ENCODE measurements around the gene MRPL12.

The MRPL12 gene

DNA sequence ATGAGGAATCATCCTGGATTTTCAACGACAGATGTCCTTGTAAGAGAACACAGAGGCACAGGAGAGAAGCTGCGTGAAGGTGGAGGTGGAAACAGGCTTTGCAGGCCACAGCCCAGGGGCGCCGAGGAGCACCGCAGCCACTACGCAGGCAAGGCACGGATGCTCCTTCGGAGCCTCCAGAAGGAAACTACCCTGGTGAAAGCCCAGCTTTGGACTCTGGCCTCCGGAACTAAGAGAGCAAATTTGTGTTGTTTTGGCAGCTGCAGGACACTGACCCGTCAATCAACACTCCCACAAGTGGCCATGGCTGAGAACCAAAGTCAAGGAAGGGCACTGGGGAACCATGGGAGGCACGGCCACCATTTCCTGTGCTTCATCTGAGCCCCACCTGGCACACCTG lies 23.0 kb upstream of the MRPL12 start:
- no peak for TF ChIP-seq FOXP2 (optimal IDR thresholded peaks at IDR 0.05; ENCODE audit: borderline replicate concordance, extremely low read depth, extremely low read length, insufficient read depth)
- no peak for TF ChIP-seq TAF1 (IDR thresholded peaks at IDR 0.05; ENCODE audit: borderline replicate concordance, insufficient read depth, low read length)
- no peak for TF ChIP-seq POLR2AphosphoS5 (IDR thresholded peaks at IDR 0.05; ENCODE audit: low read depth, low read length)
- TF ChIP-seq, protein P1, sequence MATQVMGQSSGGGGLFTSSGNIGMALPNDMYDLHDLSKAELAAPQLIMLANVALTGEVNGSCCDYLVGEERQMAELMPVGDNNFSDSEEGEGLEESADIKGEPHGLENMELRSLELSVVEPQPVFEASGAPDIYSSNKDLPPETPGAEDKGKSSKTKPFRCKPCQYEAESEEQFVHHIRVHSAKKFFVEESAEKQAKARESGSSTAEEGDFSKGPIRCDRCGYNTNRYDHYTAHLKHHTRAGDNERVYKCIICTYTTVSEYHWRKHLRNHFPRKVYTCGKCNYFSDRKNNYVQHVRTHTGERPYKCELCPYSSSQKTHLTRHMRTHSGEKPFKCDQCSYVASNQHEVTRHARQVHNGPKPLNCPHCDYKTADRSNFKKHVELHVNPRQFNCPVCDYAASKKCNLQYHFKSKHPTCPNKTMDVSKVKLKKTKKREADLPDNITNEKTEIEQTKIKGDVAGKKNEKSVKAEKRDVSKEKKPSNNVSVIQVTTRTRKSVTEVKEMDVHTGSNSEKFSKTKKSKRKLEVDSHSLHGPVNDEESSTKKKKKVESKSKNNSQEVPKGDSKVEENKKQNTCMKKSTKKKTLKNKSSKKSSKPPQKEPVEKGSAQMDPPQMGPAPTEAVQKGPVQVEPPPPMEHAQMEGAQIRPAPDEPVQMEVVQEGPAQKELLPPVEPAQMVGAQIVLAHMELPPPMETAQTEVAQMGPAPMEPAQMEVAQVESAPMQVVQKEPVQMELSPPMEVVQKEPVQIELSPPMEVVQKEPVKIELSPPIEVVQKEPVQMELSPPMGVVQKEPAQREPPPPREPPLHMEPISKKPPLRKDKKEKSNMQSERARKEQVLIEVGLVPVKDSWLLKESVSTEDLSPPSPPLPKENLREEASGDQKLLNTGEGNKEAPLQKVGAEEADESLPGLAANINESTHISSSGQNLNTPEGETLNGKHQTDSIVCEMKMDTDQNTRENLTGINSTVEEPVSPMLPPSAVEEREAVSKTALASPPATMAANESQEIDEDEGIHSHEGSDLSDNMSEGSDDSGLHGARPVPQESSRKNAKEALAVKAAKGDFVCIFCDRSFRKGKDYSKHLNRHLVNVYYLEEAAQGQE (IDR thresholded peaks at IDR 0.05; ENCODE audit: insufficient read depth in 1 of 2, low read depth in 2 of 2, low read length in 2 of 2) = no peak
- TF ChIP-seq SIN3A (IDR thresholded peaks at IDR 0.05; ENCODE audit: borderline replicate concordance, insufficient read depth, low read length) = no peak

DNA sequence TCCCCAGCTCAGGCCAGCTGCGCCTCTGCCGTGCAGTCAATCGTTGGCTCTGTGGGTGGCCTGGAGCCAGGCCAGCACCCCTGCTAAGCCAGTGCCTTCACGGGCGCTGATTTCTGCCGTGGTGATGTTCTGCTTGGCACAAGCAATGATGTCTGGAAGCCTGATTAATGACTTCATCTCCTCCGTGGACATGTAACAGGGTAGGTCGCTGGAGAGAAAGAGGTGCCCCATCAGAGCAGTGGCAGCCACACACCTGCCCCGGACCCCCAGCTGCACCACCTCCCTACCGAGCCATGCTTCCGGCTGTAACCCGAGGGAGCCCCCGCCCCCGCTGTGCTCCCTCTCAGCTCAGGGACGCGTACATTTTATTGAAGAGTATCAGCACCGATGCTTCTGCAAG lies 21.5 kb upstream of the MRPL12 start:
- no peak for TF ChIP-seq SIN3A (IDR thresholded peaks at IDR 0.05; ENCODE audit: borderline replicate concordance, insufficient read depth, low read length)
- no peak for TF ChIP-seq FOXP2 (optimal IDR thresholded peaks at IDR 0.05; ENCODE audit: borderline replicate concordance, extremely low read depth, extremely low read length, insufficient read depth)
- TF ChIP-seq TAF1 (IDR thresholded peaks at IDR 0.05; ENCODE audit: borderline replicate concordance, insufficient read depth, low read length) = no peak
- no peak for TF ChIP-seq POLR2AphosphoS5 (IDR thresholded peaks at IDR 0.05; ENCODE audit: low read depth, low read length)
- TF ChIP-seq, protein P1 (IDR thresholded peaks at IDR 0.05; ENCODE audit: insufficient read depth in 1 of 2, low read depth in 2 of 2, low read length in 2 of 2) = no peak

DNA sequence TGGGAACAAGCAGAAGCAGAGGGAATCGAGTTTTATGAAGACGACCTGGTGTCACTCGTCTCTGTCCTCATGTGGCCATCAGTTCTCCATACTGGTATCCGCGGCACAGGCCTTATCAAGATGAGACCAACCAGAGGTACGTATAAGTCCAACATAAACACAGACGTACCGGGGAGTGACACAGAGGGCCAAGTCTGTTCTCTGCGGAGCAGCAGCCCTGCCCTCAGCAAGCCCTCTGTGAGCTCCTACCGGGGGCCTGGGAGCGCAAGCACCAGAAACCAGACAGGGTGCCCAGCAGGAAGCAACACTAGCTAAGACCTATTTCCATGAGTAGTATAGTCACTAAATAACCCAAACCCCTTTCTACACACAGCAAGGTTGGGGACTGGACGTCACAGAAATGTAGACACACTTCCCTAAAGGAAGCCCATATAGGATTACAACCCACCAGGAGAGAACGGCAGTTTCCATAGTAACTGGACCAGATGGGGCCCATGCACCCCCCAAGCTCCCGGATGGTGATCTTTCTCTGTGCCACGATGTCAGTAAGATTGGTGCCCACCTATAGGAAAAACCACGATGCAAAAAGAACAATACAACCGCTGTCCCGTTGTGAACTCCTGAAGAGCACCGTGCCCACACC lies 20.5 kb upstream of the MRPL12 start:
- no peak for TF ChIP-seq POLR2AphosphoS5 (IDR thresholded peaks at IDR 0.05; ENCODE audit: low read depth, low read length)
- TF ChIP-seq FOXP2 (optimal IDR thresholded peaks at IDR 0.05; ENCODE audit: borderline replicate concordance, extremely low read depth, extremely low read length, insufficient read depth) = no peak
- TF ChIP-seq TAF1 (IDR thresholded peaks at IDR 0.05; ENCODE audit: borderline replicate concordance, insufficient read depth, low read length) = no peak
- TF ChIP-seq, protein P1 (IDR thresholded peaks at IDR 0.05; ENCODE audit: insufficient read depth in 1 of 2, low read depth in 2 of 2, low read length in 2 of 2) = no peak
- TF ChIP-seq SIN3A (IDR thresholded peaks at IDR 0.05; ENCODE audit: borderline replicate concordance, insufficient read depth, low read length) = no peak

DNA sequence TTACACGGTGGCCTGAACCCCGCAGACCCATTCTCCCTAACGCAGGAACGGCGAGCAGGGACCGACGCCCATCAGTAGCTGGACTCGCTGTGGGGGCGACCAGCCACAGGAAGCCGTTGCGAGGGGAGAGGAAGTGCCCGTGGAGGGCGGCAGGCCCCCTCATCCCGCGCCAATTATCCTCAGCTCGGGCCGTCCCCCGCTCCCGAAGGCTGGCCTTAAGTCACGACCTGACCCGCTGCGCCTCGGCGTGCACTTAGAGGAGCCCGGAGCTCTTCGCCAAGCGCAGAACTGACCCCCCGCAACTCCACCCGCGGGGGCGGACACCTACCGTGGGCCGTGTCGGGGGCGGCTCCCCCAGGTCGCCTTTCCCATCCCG lies 20.0 kb upstream of the MRPL12 start:
- TF ChIP-seq SIN3A (IDR thresholded peaks at IDR 0.05; ENCODE audit: borderline replicate concordance, insufficient read depth, low read length) (no peak), POLR2AphosphoS5 (IDR thresholded peaks at IDR 0.05; ENCODE audit: low read depth, low read length) (peak; percentile 5; the same call in 1 of the 2 replicates), FOXP2 (optimal IDR thresholded peaks at IDR 0.05; ENCODE audit: borderline replicate concordance, extremely low read depth, extremely low read length, insufficient read depth) (no peak), TAF1 (IDR thresholded peaks at IDR 0.05; ENCODE audit: borderline replicate concordance, insufficient read depth, low read length) (peak; percentile 3; the same call in 1 of the 2 replicates)
- TF ChIP-seq, protein P1 (IDR thresholded peaks at IDR 0.05; ENCODE audit: insufficient read depth in 1 of 2, low read depth in 2 of 2, low read length in 2 of 2) = no peak
